Mucosa of descending colon (tissue), 3 donors: ENCODE data around the gene RAB20. TPM values are rescaled to one million over a fixed set of nuclear protein-coding genes. Genes with fewer than 3 reads are reported as not detected.
A peak's percentile ranks its signal among the peaks of the same experiment; 100 is the strongest.

Experiments used
- ATAC-seq: fragments of 200-7000 bp; cut with Tn5 transposase; one replicate; pipeline ENCODE4 v1.9.1; 2020; ENCODE audit warnings: mild to moderate bottlenecking, moderate library complexity
- DNase-seq, 3 donors: peaks; one replicate each; pipeline ENCODE4 v3.0.0-alpha.2; 2020
- H3K36me3 ChIP-seq: fragments of 200-600 bp; one replicate; pipeline ENCODE4 v1.8.0; 2021; ENCODE audit warnings: low read depth, mild to moderate bottlenecking
- H3K4me1 ChIP-seq: fragments of 200-600 bp; one replicate; pipeline ENCODE4 v1.8.0; 2021; ENCODE audit warnings: low read depth, mild to moderate bottlenecking
- H3K4me3 ChIP-seq: fragments of 200-600 bp; one replicate; pipeline ENCODE4 v1.8.0; 2021; ENCODE audit warnings: mild to moderate bottlenecking
- H3K9me3 ChIP-seq: fragments of 200-600 bp; one replicate; pipeline ENCODE4 v1.8.0; 2021; ENCODE audit warnings: mild to moderate bottlenecking
- intact Hi-C, 2 donors: fragments of 100-400 bp; cut with DNase I in 1 of 2; cut with micrococcal nuclease in 1 of 2; formaldehyde crosslinking; loops; one replicate each; pipeline versions ENCODE4 v1.11.0 to v1.11.1; 2022; cut with DNase I, micrococcal nuclease
- total RNA-seq, 3 donors: library from RNA; stranded (reverse); fragmentation: NEBNext Ultra II Directional in 2 of 3; extraction: Animal tissue kit (Norgen Biotek cat#: 25700) in 2 of 3; gene quantifications; one replicate each; pipeline versions ENCODE4 v1.2.1 to v1.2.4, GENCODE V29; 2021 to 2023
- TF ChIP-seq, protein P1 (sequence below): fragments of 200-600 bp; IDR thresholded peaks from one replicate; pipeline ENCODE4 v1.8.0; 2022; ENCODE audit warnings: antibody characterized with exemption, mild to moderate bottlenecking
- donor health status: DM: no; HTN: no; CAD: no; lungs with moderate emphysema.
- donor health status: DM: no; HTN: no; CAD: no.
- donor health status: DM: no; HTN: yes; CAD: no.

Gene RAB20
- total RNA-seq, 3 donors from 2014 or later: 24.4 to 45.2 (median 33.7) TPM

DNA sequence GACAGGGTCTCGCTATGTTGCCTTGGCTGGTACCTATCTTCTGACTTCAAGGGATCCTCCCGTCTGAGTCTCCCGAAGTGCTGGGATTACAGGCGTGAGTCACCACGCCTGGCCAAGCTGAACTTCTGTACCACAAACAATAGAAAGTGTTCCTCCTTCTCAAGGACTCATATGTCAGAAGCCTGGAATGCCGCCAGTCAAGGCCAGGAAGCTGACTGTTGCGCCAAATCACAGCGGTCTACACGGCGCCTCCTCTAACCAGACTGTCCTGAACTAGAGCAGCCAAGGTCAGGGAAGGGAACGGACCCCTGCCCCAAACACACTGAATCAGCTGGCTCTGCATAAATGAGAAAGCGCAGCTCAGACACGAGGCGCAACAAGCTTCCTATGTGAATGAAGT lies 14.6 kb downstream of the RAB20 start:
- TF ChIP-seq, protein P1, sequence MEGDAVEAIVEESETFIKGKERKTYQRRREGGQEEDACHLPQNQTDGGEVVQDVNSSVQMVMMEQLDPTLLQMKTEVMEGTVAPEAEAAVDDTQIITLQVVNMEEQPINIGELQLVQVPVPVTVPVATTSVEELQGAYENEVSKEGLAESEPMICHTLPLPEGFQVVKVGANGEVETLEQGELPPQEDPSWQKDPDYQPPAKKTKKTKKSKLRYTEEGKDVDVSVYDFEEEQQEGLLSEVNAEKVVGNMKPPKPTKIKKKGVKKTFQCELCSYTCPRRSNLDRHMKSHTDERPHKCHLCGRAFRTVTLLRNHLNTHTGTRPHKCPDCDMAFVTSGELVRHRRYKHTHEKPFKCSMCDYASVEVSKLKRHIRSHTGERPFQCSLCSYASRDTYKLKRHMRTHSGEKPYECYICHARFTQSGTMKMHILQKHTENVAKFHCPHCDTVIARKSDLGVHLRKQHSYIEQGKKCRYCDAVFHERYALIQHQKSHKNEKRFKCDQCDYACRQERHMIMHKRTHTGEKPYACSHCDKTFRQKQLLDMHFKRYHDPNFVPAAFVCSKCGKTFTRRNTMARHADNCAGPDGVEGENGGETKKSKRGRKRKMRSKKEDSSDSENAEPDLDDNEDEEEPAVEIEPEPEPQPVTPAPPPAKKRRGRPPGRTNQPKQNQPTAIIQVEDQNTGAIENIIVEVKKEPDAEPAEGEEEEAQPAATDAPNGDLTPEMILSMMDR: no peak
- intact Hi-C loops: no loop called here
- Histone ChIP-seq H3K4me1 (peaks cover 14% of the 10 kb centered on the region), H3K36me3 (no peaks in the 10 kb centered on the region), H3K9me3 (no peaks in the 10 kb centered on the region), H3K4me3 (no peak overlapping the region)
- DNase-seq (peak; percentile 86 to 92 (median 88)), ATAC-seq (peak; percentile 97)

DNA sequence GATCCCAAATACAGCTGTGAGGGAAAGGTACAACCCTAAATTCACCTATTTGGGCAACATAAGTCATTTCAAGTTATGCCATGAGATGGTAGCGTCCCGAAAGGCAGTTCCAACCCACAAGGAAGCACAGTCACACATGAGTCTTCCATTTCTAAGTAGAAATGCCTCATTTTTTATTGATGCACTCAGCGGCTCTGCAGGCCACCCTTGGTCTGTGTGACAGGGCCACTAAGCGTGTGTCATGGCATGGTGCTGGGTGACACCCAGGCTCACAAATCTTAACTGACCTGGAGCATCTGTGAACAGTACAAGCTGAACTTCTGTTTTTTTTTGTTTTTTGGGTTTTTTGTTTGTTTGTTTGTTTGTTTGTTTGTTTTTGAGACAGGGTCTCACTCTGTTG lies 15.1 kb downstream of the RAB20 start:
- DNase-seq (no peak), ATAC-seq (peak; percentile 42)
- Histone ChIP-seq H3K9me3 (no peaks in the 10 kb centered on the region), H3K36me3 (no peaks in the 10 kb centered on the region), H3K4me1 (peaks cover 16% of the 10 kb centered on the region), H3K4me3 (no peak overlapping the region)
- TF ChIP-seq, protein P1: no peak
- intact Hi-C loops: no loop called here

DNA sequence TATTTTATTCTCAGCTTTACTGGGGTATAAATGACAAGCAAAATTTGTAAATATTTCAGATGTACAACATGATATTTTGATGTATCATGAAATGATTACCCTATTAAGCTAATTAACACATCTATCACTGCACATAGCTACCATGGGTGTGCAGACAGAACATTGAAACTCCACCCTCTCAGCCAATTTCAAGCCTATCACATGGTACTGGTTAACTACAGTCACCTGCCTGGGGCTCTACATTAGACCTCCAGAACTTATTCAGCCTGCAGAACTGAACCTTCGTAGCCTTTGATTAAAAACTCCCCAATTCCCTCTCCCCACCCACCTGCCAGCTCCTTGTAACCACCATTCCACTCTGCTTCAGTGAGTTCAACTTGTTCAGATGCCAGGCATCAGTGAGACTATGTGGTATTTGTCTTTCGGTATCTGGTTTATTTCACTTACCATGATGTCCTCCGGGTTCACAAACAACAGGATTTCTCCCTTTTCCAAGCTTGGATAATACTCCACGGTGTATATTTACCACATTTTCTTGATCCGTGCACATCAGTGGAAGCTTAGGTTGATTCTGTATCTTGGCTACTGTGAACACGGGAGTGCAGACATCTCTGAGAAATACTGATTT lies 19.2 kb downstream of the RAB20 start:
- Histone ChIP-seq H3K4me1 (peaks cover 31% of the 10 kb centered on the region), H3K9me3 (no peaks in the 10 kb centered on the region), H3K36me3 (no peaks in the 10 kb centered on the region), H3K4me3 (no peak overlapping the region)
- ATAC-seq: no peak
- TF ChIP-seq, protein P1: no peak
- intact Hi-C loops: no loop called here
- DNase-seq: no peak

DNA sequence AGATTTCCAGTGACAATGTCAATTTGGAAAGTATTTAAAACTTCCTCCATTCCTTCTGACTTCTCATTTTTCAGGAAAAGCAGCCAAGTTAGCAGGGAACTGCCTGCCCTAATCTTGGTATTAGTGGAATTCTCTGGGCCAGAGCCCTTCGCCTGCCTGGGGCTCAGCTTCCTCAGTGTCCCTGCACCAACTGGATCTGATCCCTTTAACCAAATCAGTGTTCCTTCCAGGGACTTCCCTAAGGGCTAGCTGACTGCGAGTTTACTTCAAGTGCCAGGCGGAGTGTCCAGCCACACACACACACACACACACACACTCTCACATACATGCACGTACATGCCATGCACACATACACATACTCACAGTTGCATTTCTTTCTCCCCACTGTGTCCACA lies 20.0 kb downstream of the RAB20 start:
- Histone ChIP-seq H3K4me1 (peaks cover 27% of the 10 kb centered on the region), H3K36me3 (no peaks in the 10 kb centered on the region), H3K9me3 (no peaks in the 10 kb centered on the region), H3K4me3 (no peak overlapping the region)
- intact Hi-C loops: no loop called here
- no peak for DNase-seq
- ATAC-seq: peak; percentile 36
- TF ChIP-seq, protein P1: no peak

DNA sequence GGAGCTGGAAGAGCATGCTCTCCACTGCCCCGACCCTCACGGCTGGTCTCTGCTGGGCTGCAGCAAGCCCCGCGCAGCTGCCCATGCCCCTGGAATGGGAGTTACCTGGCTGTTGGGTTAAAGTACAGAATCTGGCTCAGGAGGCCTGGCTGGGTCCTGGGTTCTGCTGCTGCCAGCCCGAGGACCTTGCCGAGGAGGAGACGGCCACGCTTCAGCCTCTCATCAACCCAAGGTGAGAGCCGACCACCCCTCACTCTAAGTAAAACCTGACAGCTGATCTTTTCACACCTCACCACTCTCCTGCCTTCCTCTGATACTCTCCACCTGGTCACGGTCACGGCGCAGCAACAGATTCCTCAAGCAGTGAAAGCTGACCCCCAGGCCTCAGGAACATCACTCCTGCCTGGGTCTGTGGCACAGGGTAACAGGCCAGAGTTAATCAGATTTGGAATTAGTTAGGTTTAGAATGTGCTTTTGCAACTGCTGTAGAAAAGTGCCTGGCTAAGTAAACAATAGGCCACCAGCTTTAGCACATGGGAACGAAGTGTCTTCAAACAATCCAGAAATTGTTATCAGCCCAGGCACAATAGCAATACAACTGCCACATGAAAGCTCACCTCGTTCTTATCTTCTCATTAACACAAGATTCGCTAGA lies 20.5 kb downstream of the RAB20 start:
- H3K4me1 ChIP-seq: peaks cover 24% of the 10 kb centered on the region
- no peak overlapping the region for H3K4me3 ChIP-seq
- TF ChIP-seq, protein P1: no peak
- ATAC-seq (peak; percentile 64), DNase-seq (no peak)
- H3K9me3 ChIP-seq: no peaks in the 10 kb centered on the region
- H3K36me3 ChIP-seq: no peaks in the 10 kb centered on the region
- intact Hi-C loops: no loop called here
